Right lung (tissue), 5 donors: Measurements from ENCODE around the gene ARHGEF25. TPM values are rescaled to one million over a fixed set of nuclear protein-coding genes. Genes with fewer than 3 reads are reported as not detected.
A peak's percentile ranks its signal among the peaks of the same experiment; 100 is the strongest.
"Not testable (repeated sequence)": the region's sequence is repeated elsewhere in the genome, so short reads cannot be mapped to it uniquely, and the experiment has no call there.

ENCODE experiments used
- DNase-seq, 2 donors: peaks; one replicate each; pipeline ENCODE4 v3.0.0-alpha.2; 2013
- polyA plus RNA-seq, 5 donors: library from polyadenylated mRNA; unstranded; fragments of 120-200 nt; gene quantifications; one replicate each; pipeline versions ENCODE4 v1.2.1 to v1.2.3, GENCODE V29; 2013; ENCODE audit warnings: inconsistent platforms in 1 of 5, low replicate concordance in 1 of 5; ENCODE audit not compliant: insufficient read length in 5 of 5, insufficient read depth in 1 of 5

Gene ARHGEF25
- polyA plus RNA-seq, 5 donors: 38.6 to 50.4 (median 46.4) TPM

- DNase-seq: no peak
Measured at GRCh38 chr12:57584690-57585089, 26.5 kb upstream of the ARHGEF25 start.

DNA sequence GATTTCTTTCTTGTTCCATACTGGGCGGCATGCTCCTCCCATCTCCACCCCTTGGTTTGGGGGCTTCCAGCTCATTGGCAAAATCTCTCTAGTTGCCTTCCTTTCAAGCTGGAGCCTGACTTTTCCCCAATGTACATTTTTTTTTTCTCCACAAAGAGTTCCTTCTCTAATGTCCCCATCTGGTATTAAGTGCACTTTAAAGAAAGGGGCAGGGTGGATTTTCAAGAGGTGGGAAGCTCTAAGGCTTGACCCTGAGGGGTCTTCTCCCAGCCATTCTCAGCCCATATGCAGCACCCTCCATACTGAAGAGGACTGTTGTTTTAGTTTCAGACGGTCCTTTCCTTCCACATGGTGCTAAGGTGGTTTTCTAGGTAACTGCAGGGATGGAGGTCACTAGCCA lies 26.1 kb upstream of the ARHGEF25 start:
- no peak for DNase-seq

- DNase-seq: no peak
Measured at GRCh38 chr12:57586128-57586527, 25.1 kb upstream of the ARHGEF25 start.

- DNase-seq: no peak
Measured at GRCh38 chr12:57586832-57587429, 24.3 kb upstream of the ARHGEF25 start.

- not testable (repeated sequence) for DNase-seq
Measured at GRCh38 chr12:57588951-57589610, 22.2 kb upstream of the ARHGEF25 start.

GRCh38 chr12:57590479-57590863 lies 20.8 kb upstream of the ARHGEF25 start:
- DNase-seq: no peak

- DNase-seq: peak; percentile 72 to 75
Measured at GRCh38 chr12:57590864-57591781, 20.1 kb upstream of the ARHGEF25 start, which contains the start of gene PIP4K2C. PIP4K2C (plus strand) TSS chr12:57591192; CDS start chr12:57591290, 98 bp downstream.

DNA sequence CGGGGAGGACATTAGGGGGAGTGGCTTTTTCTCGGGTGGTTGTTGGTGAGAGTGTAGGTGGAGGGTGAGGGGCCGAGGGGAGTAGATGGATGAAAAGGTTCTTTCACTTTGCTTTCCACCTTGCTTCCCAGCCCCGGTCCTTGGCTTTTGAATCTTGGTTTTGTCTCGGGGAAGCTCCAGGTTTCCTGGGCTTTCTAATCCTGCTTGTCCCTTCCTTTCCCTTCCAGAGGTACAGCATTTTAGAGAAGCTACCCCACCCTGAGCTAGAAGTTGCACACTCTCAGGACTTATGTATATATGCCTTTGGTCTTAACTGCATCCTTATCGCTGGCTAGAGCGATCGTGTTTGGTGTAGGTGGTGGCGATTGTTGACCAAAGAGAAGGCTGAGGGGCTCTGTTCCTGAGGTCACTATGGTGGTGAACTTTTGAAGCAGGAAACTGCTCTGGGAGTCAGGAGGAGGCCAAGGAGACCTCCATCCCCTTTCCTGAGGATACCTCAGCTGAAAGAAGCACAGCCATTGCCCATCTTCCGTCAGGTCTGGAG lies 19.4 kb upstream of the ARHGEF25 start:
- no peak for DNase-seq

DNA sequence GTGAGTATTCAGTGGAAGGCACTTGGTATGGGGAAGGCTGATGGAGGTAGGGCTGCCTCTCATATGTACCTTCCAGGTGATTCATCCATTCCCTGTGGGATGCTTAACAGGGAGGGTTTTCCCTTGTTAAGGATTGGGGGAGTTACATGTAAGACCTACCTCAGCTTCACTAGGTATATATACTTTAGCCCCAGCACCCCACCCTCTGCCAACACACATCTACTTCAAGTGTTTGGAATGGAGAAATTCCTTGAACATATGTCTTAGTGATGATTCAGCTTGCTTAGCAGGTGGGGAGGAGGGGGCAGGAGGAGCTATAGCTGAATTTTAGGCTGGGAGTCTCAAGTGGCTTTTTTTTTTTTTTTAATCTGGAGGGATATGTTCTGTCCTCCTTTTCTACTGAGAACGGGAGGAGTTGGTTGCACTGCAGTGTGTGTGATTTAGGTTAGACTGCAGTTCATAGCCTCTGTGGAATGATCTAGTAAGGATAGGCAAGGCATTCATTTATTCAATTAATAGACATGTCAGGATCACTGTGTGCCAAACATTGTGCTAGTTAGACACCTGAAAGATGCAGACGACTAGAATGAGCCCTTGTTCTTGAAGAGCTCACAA lies 18.6 kb upstream of the ARHGEF25 start:
- DNase-seq: no peak

GRCh38 chr12:57593187-57593586 lies 18.0 kb upstream of the ARHGEF25 start:
- DNase-seq: no peak

DNA sequence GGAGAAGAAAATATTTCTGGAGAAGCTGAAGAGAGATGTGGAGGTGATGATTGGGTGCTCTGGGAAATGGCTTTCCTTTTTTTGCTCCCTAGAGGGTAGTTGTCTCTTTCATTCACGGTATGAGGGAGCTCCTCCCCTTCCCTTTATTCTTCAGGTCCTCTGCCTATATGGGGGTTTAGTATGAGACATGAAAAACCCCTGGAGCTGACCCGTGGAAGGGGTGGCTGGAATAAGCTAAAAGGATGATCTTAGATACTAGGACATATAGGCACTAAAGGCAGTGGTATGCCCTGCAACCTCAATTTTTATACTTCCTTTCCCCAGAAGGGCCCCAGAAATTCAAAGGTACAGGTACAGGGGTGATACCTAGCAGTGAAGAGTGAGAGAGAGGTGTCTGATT lies 10.8 kb upstream of the ARHGEF25 start:
- DNase-seq: no peak

DNA sequence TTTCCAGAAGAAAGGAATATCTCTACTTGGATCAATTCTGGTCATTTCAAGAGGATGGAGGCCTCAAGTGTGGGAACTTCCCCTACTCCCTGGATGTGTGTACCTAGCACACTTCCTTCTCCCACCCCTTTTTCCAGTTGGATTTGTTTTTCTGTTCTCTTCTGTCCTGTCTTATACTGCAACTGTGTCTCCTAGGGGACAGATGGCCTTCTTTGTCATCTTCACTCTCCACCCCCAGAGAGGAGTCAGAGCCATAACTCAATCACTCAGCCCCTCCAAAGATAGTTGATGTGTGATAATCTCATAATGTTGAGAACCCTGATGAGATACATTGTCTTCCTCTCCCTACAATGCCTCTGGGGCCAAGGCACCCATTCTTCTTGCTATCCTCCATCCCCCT lies 8.7 kb upstream of the ARHGEF25 start:
- no peak for DNase-seq

- DNase-seq: no peak
Measured at GRCh38 chr12:57603324-57603723, 7.9 kb upstream of the ARHGEF25 start.

DNA sequence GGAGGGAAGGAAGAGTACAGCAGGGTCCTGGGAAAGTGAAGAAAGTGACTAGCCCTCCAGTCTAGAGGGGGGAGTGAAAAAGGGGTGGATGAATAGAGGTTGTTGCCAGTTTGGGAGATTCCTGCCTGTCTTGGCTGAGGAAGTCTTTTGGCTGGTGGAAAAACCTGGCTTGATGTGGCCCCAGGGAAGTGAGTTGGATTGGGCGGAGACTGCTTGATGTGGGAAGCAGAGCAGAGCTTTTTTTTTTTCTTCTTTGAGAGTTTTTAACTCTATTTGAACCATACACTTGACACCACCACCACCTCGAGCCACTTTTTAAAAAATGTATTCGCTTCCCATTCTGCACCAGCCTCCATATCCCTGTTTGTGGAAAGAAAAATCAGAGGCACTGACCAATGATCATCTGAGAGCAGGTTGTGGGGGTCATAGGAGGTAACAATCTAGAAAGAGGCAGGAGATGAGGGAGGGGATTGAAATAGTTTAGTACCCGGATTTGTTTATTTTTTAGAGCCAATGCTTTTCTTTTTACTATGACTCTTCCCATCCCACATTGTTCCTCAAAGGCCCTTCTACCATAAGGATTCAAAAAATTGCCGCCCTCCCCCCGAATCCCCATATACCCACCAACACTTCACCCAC lies 7.3 kb upstream of the ARHGEF25 start:
- peak; percentile 65 to 70 for DNase-seq

DNA sequence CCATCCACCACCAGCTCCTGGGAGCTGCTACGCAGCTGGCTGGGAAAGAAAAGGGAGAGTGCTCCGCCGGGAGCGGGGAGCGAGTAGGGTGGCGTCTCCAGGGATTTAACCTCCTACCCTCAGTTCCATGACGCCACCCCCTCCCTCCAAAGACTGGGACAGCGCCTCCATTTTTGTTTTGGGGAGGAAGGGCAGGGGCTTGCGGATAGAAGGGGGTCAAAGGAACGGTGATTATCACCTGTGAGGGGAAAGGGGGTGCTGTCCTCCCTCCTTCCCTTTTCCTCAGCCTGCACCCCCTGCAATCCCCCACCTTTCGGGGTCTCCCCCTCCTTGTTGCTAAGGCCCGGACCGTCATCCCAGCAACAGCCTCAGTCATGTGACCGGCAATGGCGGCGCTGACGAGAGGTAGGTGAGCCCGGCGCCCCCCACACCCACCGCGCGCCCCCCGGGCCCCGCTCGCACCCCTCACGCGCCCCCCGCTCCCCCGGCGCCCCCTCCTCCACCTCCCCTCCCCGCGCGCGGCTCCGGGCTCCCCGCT lies 6.7 kb upstream of the ARHGEF25 start, which contains the start of gene DTX3:
TSS of gene DTX3 (plus strand) at position 371 of the 538 bp plus-strand sequence. CDS start 1,694 bp downstream, outside the sequence.
- peak in 1 of 2 donors; percentile 45 for DNase-seq

DNA sequence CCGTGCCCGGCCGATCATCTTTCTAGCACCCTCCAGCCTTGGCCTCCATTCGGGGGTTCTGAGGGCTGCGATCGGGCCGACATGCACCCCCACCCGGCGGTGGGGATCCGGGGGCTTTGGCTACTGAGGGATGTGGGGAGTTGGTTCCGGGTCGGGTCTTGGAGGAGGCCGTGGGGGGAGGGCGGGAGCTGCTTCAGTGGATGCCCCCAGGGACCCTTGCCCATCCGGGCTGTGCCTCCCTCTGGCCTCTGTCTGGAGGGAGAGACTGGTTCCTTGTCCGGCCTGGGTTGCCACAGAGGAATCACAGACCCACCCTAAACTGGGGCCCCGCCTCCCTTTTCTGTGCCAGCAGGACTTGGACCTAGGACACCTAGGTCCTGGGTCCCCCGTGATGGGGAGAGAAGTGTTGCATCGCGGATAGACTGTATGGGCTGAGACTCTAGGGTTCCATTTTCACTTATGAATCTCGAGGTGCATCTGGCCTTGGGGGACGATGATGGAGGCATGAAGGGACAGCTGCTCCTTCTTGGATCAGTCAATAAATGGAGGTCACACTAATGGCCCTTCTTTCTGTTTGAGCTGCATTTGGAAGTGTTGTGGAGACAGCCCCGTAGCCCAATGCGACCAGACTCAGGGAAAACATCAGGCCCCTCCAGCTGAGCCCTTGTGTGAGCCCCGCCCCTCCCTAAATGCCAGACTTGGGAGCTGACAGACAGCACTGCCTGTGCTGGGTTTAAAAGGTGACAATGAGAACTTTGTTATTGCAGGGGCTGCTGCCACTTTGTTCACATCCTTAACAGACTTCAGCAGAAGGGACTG lies 6.0 kb upstream of the ARHGEF25 start:
- DNase-seq: no peak

GRCh38 chr12:57605811-57606311 lies 5.4 kb upstream of the ARHGEF25 start:
- no peak for DNase-seq

GRCh38 chr12:57606399-57606798 lies 4.8 kb upstream of the ARHGEF25 start:
- DNase-seq: no peak

- no peak for DNase-seq
Measured at GRCh38 chr12:57606821-57607220, 4.4 kb upstream of the ARHGEF25 start.
